K562 (cell line): Measurements from ENCODE around the gene DPP10. TPM values are rescaled to one million over a fixed set of nuclear protein-coding genes. Genes with fewer than 3 reads are reported as not detected.

Experiments used
- ATAC-seq: fragments of 200-7000 bp; cut with Tn5 transposase; 3 replicates; pipeline ENCODE4 v1.9.1; 2020; ENCODE audit warnings: moderate library complexity
- BruUV-seq: library from RNA; stranded (reverse); fragments of 400-500 nt; replicated peaks from 2 replicates; lab custom pipeline; 2021; lab: Mats Ljungman, UMichigan
- CTCF ChIA-PET: fragments of 300-600 bp; formaldehyde crosslinking; extraction: SDS; loops from one replicate; lab custom pipeline; 2021; ENCODE audit warnings: low intra/inter-chr PET ratio; lab: Yijun Ruan, JAX
- POLR2A ChIA-PET: fragments of 300-600, 350-650 bp; sonication (Branson Sonifier 250); formaldehyde crosslinking; extraction: SDS; loops from one replicate; lab custom pipeline; 2021; ENCODE audit warnings: antibody characterized with exemption, inconsistent platforms; lab: Yijun Ruan, JAX
- DNase-seq, 4 experiments: peaks; one replicate each; pipeline versions ENCODE4 v3.0.0 to v3.0.0-alpha.2; 2011 to 2018; ENCODE audit warnings: low spot score in 3 of 4, mixed read lengths in 3 of 4; ENCODE audit errors: extremely low read depth in 1 of 4
- FAIRE-seq: peaks from 2 replicates; lab custom pipeline; 2011; peaks lifted over from hg19 to GRCh38; lab: Jason Lieb, UNC
- H2AFZ ChIP-seq: 2 replicates; pipeline ENCODE4 v1.6.0; 2011; ENCODE audit warnings: low read depth, low read length, control low read depth, inconsistent platforms
- H3K27ac ChIP-seq: fragments of 200-600 bp; 3 replicates; pipeline ENCODE4 v1.8.0; 2011; ENCODE audit warnings: low read depth, mild to moderate bottlenecking, control low read depth, inconsistent platforms, low read length, moderate library complexity, mixed read lengths; ENCODE audit errors: extremely low read depth
- H3K27me3 ChIP-seq, 2 experiments: fragments of 300-600 bp in 1 of 2; 2 replicates in 1 of 2; 3 replicates in 1 of 2; pipeline versions ENCODE4 v1.6.0 to v1.8.0; 2011; ENCODE audit warnings: inconsistent platforms in 2 of 2, low read length in 2 of 2, mild to moderate bottlenecking in 1 of 2, mixed read lengths in 1 of 2, moderate library complexity in 1 of 2; ENCODE audit not compliant: control insufficient read depth in 2 of 2, insufficient read depth in 2 of 2
- H3K36me3 ChIP-seq: fragments of 300-600 bp; 3 replicates; pipeline ENCODE4 v1.8.0; 2011; ENCODE audit warnings: mild to moderate bottlenecking, low read length, inconsistent platforms; ENCODE audit not compliant: control insufficient read depth, insufficient read depth
- H3K4me1 ChIP-seq, 2 experiments: fragments of 200-600 bp in 1 of 2; replicated peaks in 1 of 2; 2 replicates in 1 of 2; 3 replicates in 1 of 2; pipeline versions ENCODE4 v1.5.1 to v1.8.0; 2011; ENCODE audit warnings: inconsistent platforms in 2 of 2, low read length in 2 of 2, mild to moderate bottlenecking in 1 of 2, mixed read lengths in 1 of 2, moderate library complexity in 1 of 2; ENCODE audit not compliant: control insufficient read depth in 2 of 2, insufficient read depth in 2 of 2
- H3K4me2 ChIP-seq: 2 replicates; pipeline ENCODE4 v1.6.1; 2011; ENCODE audit warnings: low read length, control low read depth, inconsistent platforms, mixed read lengths; ENCODE audit not compliant: insufficient read depth
- H3K4me3 ChIP-seq: fragments of 200-600 bp; sonication (generic), shearing (Covaris generic); 2 replicates; pipeline ENCODE4 v1.5.1; 2016; ENCODE audit warnings: control low read depth, inconsistent platforms
- H3K79me2 ChIP-seq: fragments of 200-600 bp; 3 replicates; pipeline ENCODE4 v1.8.0; 2011; ENCODE audit warnings: low read length, inconsistent platforms; ENCODE audit not compliant: control insufficient read depth, insufficient read depth
- H3K9ac ChIP-seq, 2 experiments: 2 replicates each; pipeline versions ENCODE4 v1.6.0 to v1.6.1; 2011; ENCODE audit warnings: low read depth in 2 of 2, low read length in 2 of 2, control low read depth in 1 of 2, inconsistent platforms in 1 of 2, mild to moderate bottlenecking in 1 of 2, mixed read lengths in 1 of 2; ENCODE audit not compliant: insufficient read depth in 1 of 2
- H3K9me1 ChIP-seq: one replicate; pipeline ENCODE4 v1.6.0; 2011; ENCODE audit warnings: inconsistent platforms, mild to moderate bottlenecking, low read length, moderate library complexity; ENCODE audit not compliant: control insufficient read depth, insufficient read depth
- H3K9me3 ChIP-seq: replicated peaks from 2 replicates; pipeline ENCODE4 v1.5.1; 2011; ENCODE audit warnings: low read depth, low read length, inconsistent platforms; ENCODE audit not compliant: control insufficient read depth, insufficient read depth
- H4K20me1 ChIP-seq: replicated peaks from 2 replicates; pipeline ENCODE4 v1.6.1; 2011; ENCODE audit warnings: low read length, inconsistent platforms, mixed read lengths; ENCODE audit not compliant: control insufficient read depth, insufficient read depth
- CREBBP ChIP-seq: IDR thresholded peaks from one replicate; pipeline ENCODE4 v1.6.1; 2012; ENCODE audit warnings: low read depth, mild to moderate bottlenecking, control low read depth, inconsistent platforms, low read length
- DMBX1 ChIP-seq: fragments of 250-450 bp; sonication (Bioruptor Pico); IDR thresholded peaks from 2 replicates; pipeline ENCODE4 v1.8.0; 2022; ENCODE audit warnings: inconsistent platforms, mild to moderate bottlenecking, moderate library complexity, borderline replicate concordance
- MAZ ChIP-seq, 2 experiments: fragments of 450-650 bp in 1 of 2; sonication (generic) in 1 of 2; formaldehyde crosslinking; IDR thresholded peaks in 1 of 2; conservative IDR thresholded peaks in 1 of 2; 2 replicates each; pipeline versions ENCODE4 v1.4.0 to v1.5.0; 2020; ENCODE audit warnings: mild to moderate bottlenecking in 1 of 2, missing genetic modification reagents in 1 of 2
- PHF20 ChIP-seq: fragments of 450-650 bp; IDR thresholded peaks from 2 replicates; pipeline ENCODE4 v1.6.1; 2018; ENCODE audit not compliant: partially characterized antibody
- PYGO2 ChIP-seq: fragments of 450-650 bp; IDR thresholded peaks from 2 replicates; pipeline ENCODE4 v1.6.1; 2016; ENCODE audit warnings: mild to moderate bottlenecking, missing genetic modification characterization, moderate library complexity, missing compliant biosample characterization
- SNAPC5 ChIP-seq: fragments of 250-450 bp; sonication (Bioruptor Pico); IDR thresholded peaks from 2 replicates; pipeline ENCODE4 v1.8.0; 2021; ENCODE audit warnings: moderate library complexity, mild to moderate bottlenecking, inconsistent platforms
- TRIM25 ChIP-seq: fragments of 450-650 bp; IDR thresholded peaks from 2 replicates; pipeline ENCODE4 v1.7.0; 2016; ENCODE audit warnings: borderline replicate concordance
- ZNF445 ChIP-seq: fragments of 250-450 bp; sonication (Bioruptor Pico); IDR thresholded peaks from 2 replicates; pipeline ENCODE4 v1.4.0; 2020; ENCODE audit warnings: low read depth, mild to moderate bottlenecking, moderate library complexity
- WGBS: fragments of 100-300 bp; shearing (Covaris generic); methylation state at CpG from one replicate; pipeline ENCODE4 v1.1.6; 2016; ENCODE audit warnings: low coverage, mixed read lengths; ENCODE audit not compliant: insufficient coverage; ENCODE audit errors: missing lambda C conversion rate; 5-methylcytosine and 5-hydroxymethylcytosine counted together
- in situ Hi-C: fragments of 300-500 bp; cut with MboI; formaldehyde crosslinking; loops from 4 replicates; pipeline ENCODE4 v1.15.0; 2018; ENCODE audit warnings: inconsistent platforms, mixed read lengths
- intact Hi-C: fragments of 100-400 bp; cut with micrococcal nuclease; formaldehyde crosslinking; loops from 2 replicates; pipeline ENCODE4 v1.14.2; 2022
- polyA plus RNA-seq, 8 experiments: library from polyadenylated mRNA; depleted of rRNA in 4 of 8; stranded (reverse) in 5 of 8; unstranded in 3 of 8; fragments of >200 nt; fragmentation: Nextera tagmentation in 2 of 8; fragmentation: Illumina TruSeq in 1 of 8; extraction: Ambion mirVana in 2 of 8; extraction: Trizol in 1 of 8; gene quantifications; 2 replicates each; pipeline versions ENCODE4 v1.2.1 to v1.2.3, GENCODE V29; 2011 to 2014; ENCODE audit warnings: inconsistent platforms in 1 of 8, missing spikeins in 1 of 8
- total RNA-seq, 7 experiments: library from RNA; depleted of rRNA in 6 of 7; stranded (reverse); fragments of >200 nt in 6 of 7; fragmentation: Illumina TruSeq in 2 of 7; extraction: Trizol in 2 of 7; gene quantifications; 2 replicates each; pipeline versions ENCODE4 v1.2.1 to v1.2.3, GENCODE V29; 2011 to 2021; ENCODE audit warnings: low replicate concordance in 1 of 7
- TF ChIP-seq, protein P1 (sequence below): fragments of 250-450 bp; sonication (Bioruptor Pico); IDR thresholded peaks from 2 replicates; pipeline ENCODE4 v1.4.0; 2020; ENCODE audit warnings: borderline replicate concordance
- TF ChIP-seq, protein P2 (sequence below), 2 experiments: fragments of 450-650 bp in 1 of 2; sonication (generic) in 1 of 2; formaldehyde crosslinking in 1 of 2; IDR thresholded peaks in 1 of 2; conservative IDR thresholded peaks in 1 of 2; 2 replicates each; pipeline versions ENCODE4 v1.6.1 to v1.8.1; 2016 to 2023; ENCODE audit warnings: mild to moderate bottlenecking in 2 of 2, moderate library complexity in 2 of 2, inconsistent platforms in 1 of 2, missing genetic modification reagents in 1 of 2

DPP10 gene
- total and polyA plus RNA-seq, 9 of the 15 experiments (the other 6 are each of a cell fraction or from before 2014, with no cell fraction given): not detected

DNA sequence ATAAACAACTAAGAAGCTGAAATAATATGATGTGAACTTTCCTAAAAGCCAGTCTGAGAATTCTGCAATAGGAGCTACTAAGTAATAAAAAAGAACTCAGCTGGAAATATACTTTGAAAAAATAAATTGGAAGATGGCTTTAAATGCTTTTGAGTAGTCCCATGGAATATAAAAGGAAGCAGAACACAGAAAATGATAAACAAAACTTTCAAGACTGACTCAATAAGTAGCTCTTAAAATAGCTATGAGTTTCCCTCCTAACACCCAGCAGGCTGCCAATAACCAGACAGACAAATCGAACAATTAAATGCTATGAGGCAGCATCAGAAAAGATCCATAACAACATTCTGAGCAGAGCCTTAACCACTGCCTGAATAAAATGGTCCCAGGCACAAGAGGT lies 319.9 kb downstream of the DPP10 start:
- POLR2A ChIA-PET: interaction anchor here (0.6 kb wide), 1 partner anchor 1329 kb away, joined by 4 read pairs; no protein-coding TSS in a partner anchor
- no peaks in the 10 kb centered on the region for H4K20me1 ChIP-seq
- TF ChIP-seq SNAPC5 (CRISPR knock-in tag) (no peak), CREBBP (no peak)
- ATAC-seq (no peak), FAIRE-seq (no peak), DNase-seq (no peak)
- 0% methylated on average over 1 of the region's 1 CpG for WGBS
- no peak overlapping the region for H3K9ac ChIP-seq
- intact Hi-C loops (no loop called here), in situ Hi-C loops (no loop called here)
- no peak overlapping the region for H3K27ac ChIP-seq
- no peaks in the 10 kb centered on the region for H3K9me1 ChIP-seq
- H3K79me2 ChIP-seq: no peaks in the 10 kb centered on the region
- H2AFZ ChIP-seq: no peak overlapping the region
- CTCF ChIA-PET: no interaction called here
- no peak overlapping the region for H3K4me3 ChIP-seq
- no peaks in the 10 kb centered on the region for H3K4me1 ChIP-seq
- no TSS peak for BruUV-seq
- H3K27me3 ChIP-seq: no peaks in the 10 kb centered on the region
- H3K4me2 ChIP-seq: no peak overlapping the region
- 0 out of 2 replicates have a peak, but pooled peaks cover 3% of the 10 kb centered on the region for H3K9me3 ChIP-seq
- no peaks in the 10 kb centered on the region for H3K36me3 ChIP-seq

GRCh38 chr2:114762986-114763385 lies 320.5 kb downstream of the DPP10 start:
- in situ Hi-C loops (no loop called here), intact Hi-C loops (no loop called here)
- ChIA-PET CTCF (no interaction called here), POLR2A (no interaction called here)
- H3K4me2 ChIP-seq: no peak overlapping the region
- no peaks in the 10 kb centered on the region for H3K27me3 ChIP-seq
- H2AFZ ChIP-seq: no peak overlapping the region
- no peak overlapping the region for H3K27ac ChIP-seq
- no peaks in the 10 kb centered on the region for H4K20me1 ChIP-seq
- ATAC-seq: no peak
- no peaks in the 10 kb centered on the region for H3K9me1 ChIP-seq
- H3K36me3 ChIP-seq: no peaks in the 10 kb centered on the region
- no peaks in the 10 kb centered on the region for H3K4me1 ChIP-seq
- H3K9me3 ChIP-seq: 0 out of 2 replicates have a peak, but pooled peaks cover 3% of the 10 kb centered on the region
- H3K9ac ChIP-seq: no peak overlapping the region
- no peak overlapping the region for H3K4me3 ChIP-seq
- WGBS: 0% methylated on average over 6 of the region's 6 CpGs
- no TSS peak for BruUV-seq
- FAIRE-seq: no peak
- H3K79me2 ChIP-seq: no peaks in the 10 kb centered on the region
- no peak for DNase-seq
- TF ChIP-seq, protein P1, sequence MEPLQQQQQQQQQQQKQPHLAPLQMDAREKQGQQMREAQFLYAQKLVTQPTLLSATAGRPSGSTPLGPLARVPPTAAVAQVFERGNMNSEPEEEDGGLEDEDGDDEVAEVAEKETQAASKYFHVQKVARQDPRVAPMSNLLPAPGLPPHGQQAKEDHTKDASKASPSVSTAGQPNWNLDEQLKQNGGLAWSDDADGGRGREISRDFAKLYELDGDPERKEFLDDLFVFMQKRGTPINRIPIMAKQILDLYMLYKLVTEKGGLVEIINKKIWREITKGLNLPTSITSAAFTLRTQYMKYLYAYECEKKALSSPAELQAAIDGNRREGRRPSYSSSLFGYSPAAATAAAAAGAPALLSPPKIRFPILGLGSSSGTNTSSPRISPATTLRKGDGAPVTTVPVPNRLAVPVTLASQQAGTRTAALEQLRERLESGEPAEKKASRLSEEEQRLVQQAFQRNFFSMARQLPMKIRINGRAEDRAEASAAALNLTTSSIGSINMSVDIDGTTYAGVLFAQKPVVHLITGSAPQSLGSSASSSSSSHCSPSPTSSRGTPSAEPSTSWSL: no peak
- TF ChIP-seq TRIM25: no peak
- no peak for TF ChIP-seq MAZ (CRISPR knock-in tag; conservative IDR thresholded peaks at IDR 0.05 in 1 of 2, IDR thresholded peaks at IDR 0.05 in 1 of 2)
- no peak for TF ChIP-seq PHF20
- TF ChIP-seq, protein P2, sequence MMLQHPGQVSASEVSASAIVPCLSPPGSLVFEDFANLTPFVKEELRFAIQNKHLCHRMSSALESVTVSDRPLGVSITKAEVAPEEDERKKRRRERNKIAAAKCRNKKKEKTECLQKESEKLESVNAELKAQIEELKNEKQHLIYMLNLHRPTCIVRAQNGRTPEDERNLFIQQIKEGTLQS (IDR thresholded peaks at IDR 0.05): no peak
- TF ChIP-seq, protein P2 (CRISPR knock-in tag; conservative IDR thresholded peaks at IDR 0.05): no peak
- no peak for TF ChIP-seq ZNF445 (CRISPR knock-in tag)
- no peak for TF ChIP-seq PYGO2 (tag)
- TF ChIP-seq DMBX1 (CRISPR knock-in tag): no peak
